Activated CD8-positive, alpha-beta memory T cell treated with anti-CD3 and anti-CD28 coated beads, Interleukin-2, amount 50 U/mL, for 48 hours (primary cell): ENCODE measurements around the gene CHAC1.
"Not testable (repeated sequence)": the region's sequence is repeated elsewhere in the genome, so short reads cannot be mapped to it uniquely, and the experiment has no call there.

Experiments
- DNase-seq: peaks from one replicate; pipeline ENCODE4 v3.0.0-alpha.2; 2020

Gene CHAC1

DNA sequence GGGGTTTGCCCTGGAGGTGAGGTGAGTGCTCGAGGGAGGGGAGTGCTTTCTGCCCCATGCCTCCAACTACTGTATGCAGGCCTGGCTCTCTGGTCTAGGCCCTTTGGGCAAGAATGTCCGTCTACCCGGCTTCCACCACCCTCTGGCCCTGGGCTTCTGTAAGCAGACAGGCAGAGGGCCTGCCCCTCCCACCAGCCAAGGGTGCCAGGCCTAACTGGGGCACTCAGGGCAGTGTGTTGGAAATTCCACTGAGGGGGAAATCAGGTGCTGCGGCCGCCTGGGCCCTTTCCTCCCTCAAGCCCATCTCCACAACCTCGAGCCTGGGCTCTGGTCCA is 14.8 kb upstream of the CHAC1 start:
- DNase-seq = no peak

DNA sequence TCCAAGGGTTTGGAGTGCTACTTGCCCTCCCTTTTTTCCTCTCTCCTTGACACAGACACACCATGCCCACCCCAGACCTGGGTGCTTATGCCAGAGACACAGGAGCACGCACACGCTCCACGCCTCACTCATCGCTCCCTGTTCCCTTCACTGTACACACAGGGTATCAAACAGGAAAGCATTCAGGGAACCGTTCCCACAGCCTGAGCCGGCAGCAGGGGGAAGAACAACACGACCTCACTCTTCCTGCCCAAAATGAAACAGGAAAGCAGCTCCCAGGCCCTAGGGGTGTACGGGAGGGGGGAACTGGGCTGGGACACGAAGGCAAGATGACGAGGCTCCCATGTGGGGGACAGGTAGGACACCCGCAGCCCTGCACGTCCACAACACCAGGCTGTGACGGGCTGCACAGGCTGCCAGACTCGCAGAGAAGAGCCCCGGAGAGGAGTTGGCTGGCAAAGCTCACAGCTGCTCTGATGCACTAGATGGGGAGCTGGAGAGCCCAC is 12.9 kb upstream of the CHAC1 start:
- no peak for DNase-seq

DNA sequence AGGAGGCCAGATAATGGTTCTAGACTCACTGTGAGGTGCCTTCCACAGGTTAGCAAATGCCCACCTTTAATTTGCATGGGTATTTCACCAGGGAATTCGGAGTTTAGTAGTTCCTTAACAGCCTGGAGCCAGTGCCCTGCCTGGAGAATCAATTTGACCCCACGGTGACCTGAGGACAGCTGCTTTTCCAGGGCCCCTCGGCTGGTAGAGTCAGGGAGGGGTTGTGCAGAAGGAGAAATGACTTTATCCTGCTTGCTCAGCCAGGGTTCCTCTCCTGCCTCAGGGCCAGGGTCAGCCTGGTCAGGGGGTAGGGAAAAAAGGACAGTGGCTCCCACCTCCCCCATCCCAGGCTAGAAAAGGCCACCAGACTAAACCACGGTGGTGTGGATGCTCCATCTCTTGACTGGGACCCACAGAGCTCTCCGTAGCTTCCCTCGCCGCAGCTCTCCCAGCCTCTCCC is 12.2 kb upstream of the CHAC1 start:
- DNase-seq = no peak

DNA sequence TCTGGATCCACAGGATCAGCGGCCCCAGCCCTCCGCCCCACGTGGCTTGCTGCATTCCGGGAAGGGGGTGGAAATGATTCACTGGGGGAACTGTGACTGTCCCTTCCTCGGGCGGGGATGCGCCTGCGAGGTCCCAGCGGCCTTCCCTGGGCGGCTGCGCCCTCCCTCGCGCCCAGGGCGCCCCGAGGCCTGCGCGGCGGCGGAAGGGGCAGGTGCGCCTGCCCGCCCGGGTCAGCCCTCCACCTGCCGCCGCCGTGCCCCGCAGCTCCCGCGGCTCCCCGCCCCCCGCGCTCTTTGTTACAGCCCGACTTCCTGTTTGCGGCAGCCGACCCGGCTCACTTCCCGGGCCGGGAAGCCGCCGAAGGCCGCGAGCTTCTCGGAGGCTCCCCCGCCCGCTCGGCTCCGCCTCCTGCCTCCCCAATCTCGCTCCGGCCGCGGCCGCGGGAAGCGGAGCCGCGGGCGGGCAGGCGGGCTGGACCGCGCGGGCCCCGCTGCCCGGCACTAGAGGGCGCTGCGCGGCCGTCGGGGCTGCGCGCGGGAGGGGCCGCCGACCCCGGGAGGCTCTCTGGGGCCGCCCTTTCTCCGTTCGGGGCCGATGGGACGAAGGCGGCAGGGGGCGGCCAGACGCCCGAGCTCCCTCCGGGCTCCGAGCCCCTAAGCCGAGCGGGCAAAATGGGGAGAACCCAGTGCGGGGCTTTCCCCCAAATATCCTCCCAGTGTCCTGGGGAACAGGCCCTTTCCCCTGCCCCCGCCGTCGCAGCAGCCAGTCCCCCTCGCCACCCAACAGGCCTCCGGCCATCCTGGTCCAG is 11.5 kb upstream of the CHAC1 start:
- DNase-seq = peak; percentile 86

DNA sequence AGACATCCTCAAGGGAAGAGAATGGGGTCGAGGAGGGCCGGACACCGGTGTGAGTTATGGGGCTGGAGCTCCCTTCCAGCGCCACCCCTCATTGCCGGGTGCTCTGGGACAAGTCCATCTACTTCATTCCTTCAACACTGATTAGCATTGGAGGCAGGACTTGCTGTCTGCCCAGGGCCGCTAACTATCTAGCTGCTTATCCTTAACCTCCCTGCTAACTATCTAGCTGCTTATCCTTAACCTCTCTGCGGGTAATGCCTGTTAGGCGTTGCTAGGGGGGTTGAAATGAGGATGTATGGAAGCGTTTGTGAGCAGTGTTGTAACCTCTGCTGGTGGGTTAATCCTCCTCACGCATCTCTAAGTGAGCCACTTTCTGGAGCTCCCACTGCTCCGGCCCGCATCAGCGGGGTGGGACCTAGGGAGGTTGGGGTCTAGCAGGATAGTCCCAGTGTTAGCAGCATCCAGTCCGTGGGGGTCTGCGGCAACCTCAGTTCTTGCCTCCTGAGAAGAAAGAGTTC is 10.9 kb upstream of the CHAC1 start:
- DNase-seq = no peak

DNA sequence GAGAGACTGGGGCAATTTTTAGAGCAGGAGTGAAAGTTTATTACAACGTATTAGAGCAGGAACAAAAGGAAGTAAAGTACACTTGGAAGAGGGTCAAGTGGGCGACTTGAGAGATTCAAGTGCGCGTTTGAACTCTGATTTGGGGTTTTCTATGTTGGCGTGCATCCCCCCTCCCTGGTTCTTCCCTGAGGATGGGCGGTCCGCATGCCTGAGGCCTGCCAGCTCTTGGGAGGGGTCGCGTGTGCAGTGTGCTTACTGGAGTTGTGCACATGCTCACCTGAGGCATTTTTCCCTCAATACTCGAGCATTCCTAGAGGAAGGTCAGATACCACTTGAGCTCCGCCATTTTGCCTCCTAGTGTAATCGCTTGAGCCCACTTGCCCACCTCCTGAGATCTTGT is 10.4 kb upstream of the CHAC1 start:
- DNase-seq = no peak

DNA sequence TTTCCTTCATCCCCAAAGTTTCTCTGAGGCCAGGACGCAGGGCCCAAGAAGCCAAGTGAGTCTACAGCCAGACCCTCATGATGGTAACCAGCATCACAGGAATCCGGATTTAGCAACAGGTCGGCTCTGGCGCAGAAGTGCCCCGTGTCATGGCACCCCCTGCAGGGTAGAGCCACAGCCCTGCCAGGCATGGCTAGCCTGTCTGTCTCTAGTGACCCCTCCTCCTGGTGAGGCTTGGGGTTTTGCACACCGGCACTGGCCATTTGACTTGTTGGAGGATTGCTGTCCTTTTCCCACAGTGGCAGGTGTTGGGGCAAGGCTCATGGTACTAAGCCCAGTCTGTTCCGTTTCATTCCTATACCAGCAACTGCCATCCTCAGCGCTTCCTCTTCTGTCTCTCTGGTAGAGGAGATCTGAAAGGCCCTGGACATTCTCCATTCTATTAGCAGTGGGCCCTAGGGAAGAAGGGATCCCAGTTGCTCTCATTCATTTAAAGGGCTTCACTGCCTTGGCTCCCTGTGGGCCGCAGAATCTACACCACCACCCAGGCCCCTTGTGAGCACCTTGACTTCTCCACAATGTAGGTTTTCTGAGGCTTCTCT is 9.4 kb upstream of the CHAC1 start:
- no peak for DNase-seq

DNA sequence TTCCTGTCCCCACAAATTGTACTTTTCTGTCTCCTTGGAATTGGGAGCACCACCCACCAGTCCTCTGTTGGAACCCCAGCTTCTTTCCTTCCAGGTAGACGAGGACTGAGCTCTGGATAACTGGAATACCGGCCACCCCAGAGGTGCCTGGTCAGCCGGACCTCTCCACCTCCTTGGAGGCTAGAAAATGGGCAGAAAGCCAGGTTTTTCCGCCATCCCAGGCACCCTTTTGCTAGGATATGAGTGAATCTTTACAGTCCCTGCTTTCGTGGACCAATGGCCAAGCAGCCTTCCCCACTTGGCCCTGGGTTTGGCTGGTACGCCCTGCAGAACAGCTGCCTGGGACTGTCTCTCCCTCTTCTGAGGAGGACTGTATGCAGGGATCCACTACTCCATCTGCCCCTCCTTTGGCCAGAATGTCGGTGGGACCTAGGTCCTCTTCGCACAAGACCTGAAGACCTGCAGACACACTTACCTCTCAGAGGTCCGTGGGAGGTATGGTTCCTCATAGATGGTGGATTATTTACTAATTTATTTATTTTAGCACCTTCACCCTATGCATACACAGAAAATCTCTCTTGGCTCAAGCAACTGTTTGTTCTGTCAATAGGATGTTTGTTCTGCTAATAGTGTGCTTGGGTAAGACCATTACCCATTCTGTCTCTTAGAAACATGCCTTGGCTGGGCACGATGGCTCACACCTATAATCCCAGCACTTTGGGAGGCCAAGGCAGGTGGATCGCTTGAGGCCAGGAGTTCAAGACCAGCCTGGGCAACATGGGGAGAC is 8.6 kb upstream of the CHAC1 start:
- no peak for DNase-seq

DNA sequence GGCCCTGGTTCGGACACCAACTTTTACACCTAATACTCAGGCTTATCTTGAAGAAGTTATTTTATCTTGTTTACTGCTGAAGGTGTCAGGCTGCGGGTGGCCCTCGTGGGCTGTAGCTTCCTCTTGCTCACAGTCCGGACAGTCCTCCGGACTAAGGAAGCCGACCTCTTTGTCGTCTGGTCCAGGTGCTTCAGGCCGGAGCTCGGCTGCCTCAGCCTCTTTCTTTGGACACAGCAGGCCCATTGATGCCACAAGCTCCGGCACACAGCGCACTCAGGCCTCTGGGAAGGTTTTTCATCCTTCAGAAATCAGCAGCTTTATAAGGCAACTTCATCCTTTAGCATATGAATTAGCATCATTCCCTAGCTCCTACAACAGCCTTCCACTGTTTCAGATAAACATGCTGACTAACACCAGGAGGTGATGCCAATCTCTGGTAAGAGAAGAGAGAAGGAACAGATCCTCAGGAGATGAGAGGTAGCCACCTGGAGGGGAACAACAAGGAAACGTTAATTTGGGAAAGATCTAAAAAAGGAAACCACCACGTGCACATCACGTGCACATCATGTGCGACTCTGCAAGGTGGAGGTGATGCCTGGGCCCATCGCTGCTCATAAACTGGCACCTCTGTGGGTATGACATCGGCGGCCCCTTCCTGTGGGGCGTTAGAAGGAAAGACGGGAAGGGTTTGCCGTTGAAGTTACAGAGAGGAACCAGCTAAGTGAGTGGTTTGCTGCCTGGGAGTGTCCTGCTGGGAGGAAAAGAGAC is 4.4 kb upstream of the CHAC1 start:
- no peak for DNase-seq

DNA sequence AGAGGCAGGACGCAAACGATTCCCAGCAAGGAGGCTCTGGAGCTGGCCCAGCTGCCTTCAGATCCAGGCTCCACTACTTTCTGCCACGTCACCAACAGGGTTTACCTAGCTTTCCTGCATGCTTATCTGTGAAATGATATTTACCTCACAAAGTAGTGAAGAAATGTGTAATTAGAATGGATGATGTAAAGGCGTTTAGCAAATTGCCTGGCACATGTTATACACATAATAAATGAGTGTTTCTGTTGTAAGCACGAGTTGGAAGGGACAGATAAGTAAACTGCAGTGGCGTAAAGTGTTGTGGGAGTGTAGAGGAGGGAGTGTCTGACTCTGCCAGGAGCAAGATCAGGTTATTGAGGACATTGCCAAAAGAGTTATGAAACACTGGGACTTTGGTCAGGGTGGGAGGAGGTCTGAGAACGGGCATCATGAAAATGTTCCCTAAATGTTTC is 3.5 kb upstream of the CHAC1 start:
- no peak for DNase-seq

DNA sequence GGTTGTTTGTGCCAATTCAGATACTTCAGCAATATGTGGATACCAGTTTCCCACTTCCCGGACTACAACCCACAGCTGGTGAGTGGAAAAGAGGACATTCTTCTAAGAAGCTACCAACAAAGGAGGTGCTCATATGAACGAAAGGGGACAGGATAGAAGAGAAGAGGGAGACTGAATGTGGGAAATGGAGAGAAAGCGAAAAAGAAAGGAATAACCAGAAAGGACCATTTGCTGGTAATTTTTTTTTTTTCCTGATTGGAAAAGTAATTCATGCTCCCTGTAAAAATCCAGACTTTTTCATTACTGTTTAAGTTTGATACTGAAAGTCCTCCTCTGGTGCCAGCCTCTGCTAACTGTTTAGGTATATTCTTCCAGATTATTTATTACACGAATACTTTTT is 1.5 kb upstream of the CHAC1 start:
- no peak for DNase-seq

DNA sequence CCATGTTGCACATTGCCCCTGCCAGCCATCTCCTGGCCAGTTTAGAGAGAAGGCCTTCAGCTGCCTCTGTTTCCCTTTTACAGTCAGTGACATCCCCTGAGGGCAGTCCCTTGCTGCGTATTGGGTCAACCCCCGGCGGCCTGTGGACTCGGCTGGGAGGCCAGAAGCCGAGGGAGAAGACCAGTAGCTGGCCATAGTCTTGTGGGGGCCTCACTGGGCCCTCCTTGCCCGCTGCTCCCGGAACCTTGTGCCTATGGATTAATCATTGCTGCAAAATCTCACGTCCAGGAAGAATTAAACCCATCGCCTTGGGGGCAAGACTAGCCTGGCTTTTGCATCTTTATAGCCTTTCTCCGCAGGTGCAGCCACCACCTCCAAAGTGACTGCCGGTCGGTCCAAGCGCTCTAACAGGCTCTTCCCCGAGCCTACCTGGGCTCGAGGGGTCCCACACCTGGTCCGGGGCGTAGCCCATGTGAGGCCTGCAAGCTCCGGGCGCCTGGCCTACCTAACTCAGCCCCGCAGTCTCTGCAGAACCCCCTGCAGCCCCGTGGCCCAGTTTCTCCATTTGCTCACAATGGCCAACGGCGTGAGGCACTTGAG is 870 bp upstream of the CHAC1 start:
- no peak for DNase-seq

DNA sequence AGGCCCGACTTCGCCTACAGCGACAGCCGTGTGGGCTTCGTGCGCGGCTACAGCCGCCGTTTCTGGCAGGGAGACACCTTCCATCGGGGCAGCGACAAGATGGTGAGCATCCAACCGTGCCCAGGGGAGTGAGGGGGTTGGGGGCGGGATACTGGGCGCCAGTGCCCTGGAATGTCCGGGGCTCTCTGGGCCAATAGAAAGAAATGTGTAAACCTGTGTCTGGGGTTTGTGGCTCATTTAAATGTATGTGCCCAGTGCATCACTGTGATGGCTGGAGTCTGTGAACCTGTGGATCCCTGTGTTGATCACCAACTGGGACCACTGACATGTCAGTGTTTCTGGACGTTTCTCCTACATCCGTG is 423 bp downstream of the CHAC1 start:
- DNase-seq = no peak

DNA sequence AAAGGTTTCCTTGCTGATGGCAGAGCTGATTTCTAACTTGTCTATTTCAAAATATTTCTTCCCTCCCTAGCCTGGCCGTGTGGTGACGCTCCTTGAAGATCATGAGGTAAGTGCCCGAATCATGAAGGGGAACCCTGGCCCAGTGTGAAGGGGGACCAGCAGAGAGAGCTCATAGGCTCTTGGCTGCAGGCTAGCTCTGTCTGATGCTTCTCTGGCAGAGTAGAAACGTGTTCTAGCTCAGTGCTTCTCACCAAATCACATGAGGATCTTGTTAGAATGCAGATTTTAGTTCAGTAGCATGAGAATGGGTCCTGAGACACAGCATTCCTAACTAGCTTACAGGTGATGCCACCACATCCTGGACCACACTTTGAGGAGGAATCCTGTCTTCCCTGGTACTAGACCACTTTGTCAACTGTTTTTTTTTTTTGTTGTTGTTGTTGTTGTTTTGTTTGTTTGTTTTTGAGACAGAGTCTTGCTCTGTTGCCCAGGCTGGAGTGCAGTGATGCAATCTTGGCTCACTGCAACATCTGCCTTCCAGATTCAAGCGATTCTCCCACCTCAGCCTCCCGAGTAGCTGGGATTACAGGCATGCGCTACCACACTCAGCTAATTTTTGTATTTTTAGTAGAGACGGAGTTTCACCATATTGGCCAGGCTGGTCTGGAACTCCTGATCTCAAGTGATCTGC is 1.0 kb downstream of the CHAC1 start:
- DNase-seq = not testable (repeated sequence)

DNA sequence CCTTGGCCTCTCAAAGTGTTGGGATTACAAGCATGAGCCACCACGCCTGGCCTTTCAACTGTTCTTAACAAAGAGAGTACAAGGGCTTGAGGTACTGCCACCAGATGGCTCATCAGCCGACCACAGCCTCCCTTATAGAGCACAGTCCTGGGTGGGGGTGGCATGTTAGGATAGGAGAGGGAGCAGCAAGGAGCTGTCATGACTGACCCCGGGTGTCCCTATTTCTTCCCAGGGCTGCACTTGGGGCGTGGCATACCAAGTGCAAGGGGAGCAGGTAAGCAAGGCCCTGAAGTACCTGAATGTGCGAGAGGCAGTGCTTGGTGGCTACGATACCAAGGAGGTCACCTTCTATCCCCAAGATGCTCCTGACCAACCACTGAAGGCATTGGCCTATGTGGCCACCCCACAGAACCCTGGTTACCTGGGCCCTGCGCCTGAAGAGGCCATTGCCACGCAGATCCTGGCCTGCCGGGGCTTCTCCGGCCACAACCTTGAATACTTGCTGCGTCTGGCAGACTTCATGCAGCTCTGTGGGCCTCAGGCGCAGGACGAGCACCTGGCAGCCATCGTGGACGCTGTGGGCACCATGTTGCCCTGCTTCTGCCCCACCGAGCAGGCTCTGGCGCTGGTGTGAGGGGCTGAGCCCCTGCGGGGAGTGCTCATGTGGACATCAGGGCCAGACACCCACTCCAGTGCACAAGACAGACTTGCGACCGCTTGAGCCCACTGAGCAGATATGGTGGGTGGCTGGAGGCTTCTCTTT is 2.1 kb downstream of the CHAC1 start:
- DNase-seq = no peak

DNA sequence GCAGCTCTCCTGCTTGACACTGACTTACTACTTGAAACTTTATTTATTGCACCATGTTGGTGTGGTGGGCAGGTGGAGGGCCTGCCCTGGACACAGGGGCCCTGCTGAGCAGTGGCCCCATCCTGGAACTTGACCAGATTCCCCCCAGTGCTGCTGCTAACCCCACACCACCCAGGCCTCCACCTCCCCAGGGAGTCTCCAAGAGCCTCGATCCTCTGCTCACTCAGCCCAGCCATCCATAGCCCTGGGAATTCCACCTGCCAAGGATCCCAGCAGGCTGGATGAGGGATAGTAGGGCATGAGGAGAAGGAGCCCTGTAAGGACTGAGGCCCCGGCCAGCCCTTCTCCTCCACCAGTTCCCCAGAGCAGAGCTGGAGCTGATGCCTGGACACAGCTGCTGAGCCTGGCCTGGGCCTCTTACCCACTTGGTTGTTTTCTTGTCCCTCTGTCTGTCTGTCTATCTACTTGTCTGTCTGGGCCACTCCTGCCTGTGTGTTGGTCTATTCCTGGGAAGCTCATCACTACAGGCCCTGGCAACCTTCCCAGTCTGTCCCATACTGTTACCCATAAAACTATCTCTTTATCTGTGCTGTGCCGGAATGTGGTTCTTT is 2.8 kb downstream of the CHAC1 start:
- DNase-seq = no peak

DNA sequence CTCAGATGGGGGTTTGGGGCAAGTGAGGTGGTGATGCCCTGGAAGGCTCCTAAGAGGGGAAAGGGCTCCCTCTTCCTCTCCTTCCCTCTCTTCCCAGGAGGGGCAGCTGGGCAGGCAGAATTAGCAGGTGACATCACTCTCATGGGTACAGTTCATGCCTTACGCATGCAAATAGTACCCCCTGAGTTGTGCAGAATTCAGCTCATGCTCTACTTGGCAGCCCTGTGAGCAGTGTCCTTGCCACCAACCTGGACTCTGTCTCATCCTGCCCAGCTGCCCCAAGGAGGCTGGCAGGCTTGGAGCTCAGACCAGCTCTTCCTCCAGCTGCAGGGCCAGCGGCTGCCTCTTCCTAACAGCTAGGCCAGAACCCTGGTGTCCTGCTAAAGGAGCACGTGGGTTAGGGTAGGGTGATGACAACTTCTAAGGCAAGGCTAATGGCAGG is 3.3 kb downstream of the CHAC1 start:
- DNase-seq = no peak

DNA sequence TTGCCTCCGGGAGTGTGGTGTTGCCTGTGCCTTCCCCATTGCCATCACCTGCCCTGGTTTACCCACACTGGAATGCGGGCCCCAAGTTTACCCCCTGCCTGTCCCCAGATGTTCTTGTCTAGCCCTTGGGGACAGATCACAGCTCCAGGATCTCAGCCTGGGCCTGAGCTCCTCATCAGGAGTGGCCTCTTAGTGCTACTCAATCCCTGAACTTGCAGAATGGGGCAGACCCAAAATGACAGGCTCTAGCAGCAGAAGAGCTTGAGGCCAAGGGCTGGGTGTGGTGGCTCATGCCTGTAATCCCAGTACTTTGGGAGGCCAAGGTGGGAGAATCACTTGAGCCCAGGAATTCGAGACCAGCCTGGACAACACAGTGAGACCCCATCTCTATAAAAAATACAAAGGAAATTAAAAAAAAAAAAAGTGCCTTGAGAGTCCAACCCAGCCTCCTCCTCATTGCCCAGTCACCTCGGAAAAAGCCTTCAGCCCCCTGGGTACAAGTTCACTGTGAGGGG is 3.8 kb downstream of the CHAC1 start:
- DNase-seq = no peak

DNA sequence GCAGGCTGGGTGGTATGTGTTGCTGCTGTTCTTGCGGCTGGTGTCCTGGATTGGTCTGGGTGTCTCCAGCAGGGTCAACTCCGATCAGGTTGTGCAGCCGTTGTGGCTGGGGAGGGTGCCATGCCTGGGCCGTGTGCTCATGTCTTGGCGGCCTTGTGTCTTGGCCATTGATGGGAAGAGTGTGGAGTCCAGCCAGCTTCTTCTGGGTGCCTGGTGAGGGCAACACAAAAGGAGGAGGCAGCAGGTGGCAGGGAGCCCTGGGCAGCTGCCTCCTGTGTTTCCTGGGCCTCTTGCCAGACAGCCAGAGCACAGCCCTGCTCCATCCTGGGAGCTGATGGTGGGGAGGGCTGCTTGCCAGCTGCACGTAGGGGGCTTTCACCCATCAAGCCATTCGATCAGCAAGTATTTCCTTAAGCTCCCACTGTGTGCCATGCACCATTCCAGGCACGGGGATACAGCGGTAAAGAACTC is 4.3 kb downstream of the CHAC1 start:
- no peak for DNase-seq

DNA sequence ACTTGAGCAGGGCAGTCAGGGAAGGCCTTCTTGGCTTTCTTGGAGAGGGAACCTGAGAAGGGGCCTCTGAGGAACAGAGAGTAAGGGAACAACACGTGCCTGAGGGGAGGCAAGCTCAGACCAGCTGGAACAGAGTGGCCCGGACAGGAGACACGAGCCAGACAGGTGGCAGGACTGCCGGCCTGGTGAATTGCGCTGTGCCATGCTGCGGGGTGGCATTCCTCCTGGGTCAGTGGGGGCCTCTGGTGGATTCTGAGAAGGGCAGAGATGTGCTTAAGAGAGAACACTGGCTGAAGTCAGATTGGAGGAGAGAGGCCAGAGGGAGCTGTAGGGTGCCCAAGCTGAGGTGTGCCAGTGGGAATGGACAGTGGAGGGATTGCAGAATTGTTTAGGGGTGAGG is 4.9 kb downstream of the CHAC1 start:
- DNase-seq = no peak
